Colon (tissue), 2 donors: ENCODE data around the gene PTPRM.

Experiments used
- FAIRE-seq: peaks from 2 replicates; lab custom pipeline; 2012; peaks lifted over from hg19 to GRCh38; lab: Jason Lieb, UNC
- donor health status: control.
- donor health status: control.

PTPRM gene

GRCh38 chr18:7809455-7809854, 242.3 kb downstream of the PTPRM start:
- no peak for FAIRE-seq

- no peak for FAIRE-seq
Observed at GRCh38 chr18:7809978-7810377, 242.9 kb downstream of the PTPRM start.

GRCh38 chr18:7812431-7813063, 245.4 kb downstream of the PTPRM start:
- FAIRE-seq, result no peak

- no peak for FAIRE-seq
Observed at GRCh38 chr18:7813131-7813530, 246.0 kb downstream of the PTPRM start.

- no peak for FAIRE-seq
Observed at GRCh38 chr18:7814754-7815315, 247.7 kb downstream of the PTPRM start.

GRCh38 chr18:7815787-7816186, 248.7 kb downstream of the PTPRM start:
- no peak for FAIRE-seq

- FAIRE-seq, result no peak
Observed at GRCh38 chr18:7817575-7818230, 250.6 kb downstream of the PTPRM start.

- no peak for FAIRE-seq
Observed at GRCh38 chr18:7821784-7822183, 254.7 kb downstream of the PTPRM start.

- FAIRE-seq, result no peak
Observed at GRCh38 chr18:7822435-7823331, 255.6 kb downstream of the PTPRM start.

GRCh38 chr18:7824970-7825369, 257.9 kb downstream of the PTPRM start:
- FAIRE-seq, result no peak

- FAIRE-seq, result no peak
Observed at GRCh38 chr18:7830468-7830867, 263.4 kb downstream of the PTPRM start.

GRCh38 chr18:7839548-7839947, 272.4 kb downstream of the PTPRM start:
- FAIRE-seq, result no peak

- no peak for FAIRE-seq
Observed at GRCh38 chr18:7840411-7840810, 273.3 kb downstream of the PTPRM start.

- no peak for FAIRE-seq
Observed at GRCh38 chr18:7844017-7844416, 276.9 kb downstream of the PTPRM start.

- no peak for FAIRE-seq
Observed at GRCh38 chr18:7844418-7844817, 277.3 kb downstream of the PTPRM start.

- FAIRE-seq, result no peak
Observed at GRCh38 chr18:7846335-7846734, 279.2 kb downstream of the PTPRM start.

- no peak for FAIRE-seq
Observed at GRCh38 chr18:7847357-7848053, 280.4 kb downstream of the PTPRM start.

GRCh38 chr18:7848054-7848412, 280.9 kb downstream of the PTPRM start:
- no peak for FAIRE-seq

GRCh38 chr18:7850446-7850845, 283.3 kb downstream of the PTPRM start:
- no peak for FAIRE-seq

- no peak for FAIRE-seq
Observed at GRCh38 chr18:7855028-7855427, 287.9 kb downstream of the PTPRM start.

- FAIRE-seq, result no peak
Observed at GRCh38 chr18:7855671-7856070, 288.6 kb downstream of the PTPRM start.

- FAIRE-seq, result no peak
Observed at GRCh38 chr18:7856116-7856515, 289.0 kb downstream of the PTPRM start.
